Lung (tissue), 12 donors: ENCODE measurements around the gene MLN. TPM values are rescaled to one million over a fixed set of nuclear protein-coding genes. Genes with fewer than 3 reads are reported as not detected.
A peak's percentile ranks its signal among the peaks of the same experiment; 100 is the strongest.

Experiments
- ATAC-seq: fragments of 200-7000 bp; cut with Tn5 transposase; one replicate; pipeline ENCODE4 v1.9.1; 2020; ENCODE audit warnings: moderate number of reproducible peaks; ENCODE audit not compliant: insufficient read depth, low FRiP score
- DNase-seq, 3 donors: peaks; one replicate each; pipeline ENCODE4 v3.0.0-alpha.2; 2013 to 2017
- H3K27ac ChIP-seq, 2 donors: one replicate each; pipeline ENCODE4 v1.5.1; 2013; ENCODE audit warnings: mild to moderate bottlenecking in 2 of 2, moderate library complexity in 2 of 2, control low read depth in 1 of 2, inconsistent platforms in 1 of 2, low read depth in 1 of 2, low read length in 1 of 2
- H3K27me3 ChIP-seq, 3 donors: one replicate each; pipeline ENCODE4 v1.5.1; 2013; ENCODE audit warnings: low read length in 2 of 3; ENCODE audit not compliant: control insufficient read depth in 3 of 3, insufficient read depth in 3 of 3
- H3K36me3 ChIP-seq, 4 donors: one replicate each; pipeline ENCODE4 v1.5.1; 2013; ENCODE audit warnings: low read length in 4 of 4, mild to moderate bottlenecking in 1 of 4, moderate library complexity in 1 of 4; ENCODE audit not compliant: control insufficient read depth in 4 of 4, insufficient read depth in 4 of 4
- H3K4me1 ChIP-seq, 5 donors: one replicate each; pipeline ENCODE4 v1.5.1; 2013; ENCODE audit warnings: low read length in 5 of 5, mild to moderate bottlenecking in 2 of 5, moderate library complexity in 1 of 5; ENCODE audit not compliant: control insufficient read depth in 5 of 5, insufficient read depth in 5 of 5
- H3K4me3 ChIP-seq: one replicate; pipeline ENCODE4 v1.5.1; 2013; ENCODE audit warnings: mild to moderate bottlenecking, control low read depth, moderate library complexity
- H3K9ac ChIP-seq, 2 donors: one replicate each; pipeline ENCODE4 v1.5.1; 2013; ENCODE audit warnings: low read length in 2 of 2, control low read depth in 1 of 2; ENCODE audit not compliant: insufficient read depth in 1 of 2
- H3K9me3 ChIP-seq, 4 donors: one replicate each; pipeline ENCODE4 v1.5.1; 2013; ENCODE audit warnings: low read length in 3 of 4, mild to moderate bottlenecking in 1 of 4, moderate library complexity in 1 of 4; ENCODE audit not compliant: control insufficient read depth in 4 of 4, insufficient read depth in 3 of 4
- WGBS, 2 donors: extraction: QIAGEN DNeasy Blood & Tissue Kit; methylation state at CpG; one replicate each; pipeline ENCODE4 v1.1.7; 2013; 5-methylcytosine and 5-hydroxymethylcytosine counted together
- polyA plus RNA-seq, 2 donors: library from polyadenylated mRNA; stranded (reverse); fragments of 200-250 nt; gene quantifications; one replicate each; pipeline ENCODE4 v1.2.1, GENCODE V29; 2013
- total RNA-seq, 2 donors: library from RNA; depleted of rRNA in 1 of 2; stranded (reverse); fragments of >200 nt in 1 of 2; gene quantifications; one replicate each; pipeline ENCODE4 v1.2.1, GENCODE V29; 2014 to 2021
- TF ChIP-seq, protein P1 (sequence below): IDR thresholded peaks from 2 replicates; pipeline ENCODE4 v1.5.1; 2012; ENCODE audit warnings: mild to moderate bottlenecking; ENCODE audit errors: control extremely low read depth, extremely low read depth
- donor health status: control.
- donor health status: control.
- donor health status: Bipolar disorder and iron deficiency.
- donor health status: healthy.
- donor health status: DM: yes; HTN: yes; CAD: no.

Gene MLN
- total and polyA plus RNA-seq, 4 donors: not detected

DNA sequence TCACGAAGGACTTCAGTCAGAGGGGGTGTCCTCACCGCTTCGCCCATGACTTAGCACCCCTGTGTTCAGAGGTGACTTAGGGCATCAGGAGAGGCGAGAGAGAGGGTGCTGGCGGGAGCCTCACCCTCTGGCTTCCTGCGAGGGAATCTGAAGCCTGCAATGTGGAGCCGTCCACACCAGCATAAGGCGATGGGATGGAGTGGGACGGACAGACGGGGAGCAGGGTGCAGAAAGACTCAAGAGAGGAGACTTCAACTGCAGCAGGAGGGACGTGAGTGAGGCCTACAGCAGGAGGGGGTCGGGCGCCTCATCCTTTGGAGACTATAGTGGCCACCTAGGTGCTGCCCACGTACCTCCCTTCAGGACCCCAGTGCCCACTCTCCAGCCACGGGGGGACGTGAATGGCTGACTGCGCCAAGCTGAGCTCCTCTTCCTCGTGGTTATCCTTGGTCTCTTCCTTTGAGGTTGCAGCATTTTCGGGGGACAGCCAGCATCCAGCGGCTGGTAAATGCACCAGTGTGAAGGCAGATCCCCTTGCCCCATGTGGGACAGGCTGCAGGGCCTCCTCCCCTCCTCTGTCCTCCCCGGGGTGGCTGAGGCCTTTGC lies 26.9 kb upstream of the MLN start:
- no peak overlapping the region for H3K9ac ChIP-seq
- 77 to 88% methylated on average over 21 of the region's 21 CpGs for WGBS, 2 donors
- no peaks in the 10 kb centered on the region for H3K36me3 ChIP-seq
- no peaks in the 10 kb centered on the region for H3K9me3 ChIP-seq
- ATAC-seq (no peak), DNase-seq (no peak)
- TF ChIP-seq, protein P1, sequence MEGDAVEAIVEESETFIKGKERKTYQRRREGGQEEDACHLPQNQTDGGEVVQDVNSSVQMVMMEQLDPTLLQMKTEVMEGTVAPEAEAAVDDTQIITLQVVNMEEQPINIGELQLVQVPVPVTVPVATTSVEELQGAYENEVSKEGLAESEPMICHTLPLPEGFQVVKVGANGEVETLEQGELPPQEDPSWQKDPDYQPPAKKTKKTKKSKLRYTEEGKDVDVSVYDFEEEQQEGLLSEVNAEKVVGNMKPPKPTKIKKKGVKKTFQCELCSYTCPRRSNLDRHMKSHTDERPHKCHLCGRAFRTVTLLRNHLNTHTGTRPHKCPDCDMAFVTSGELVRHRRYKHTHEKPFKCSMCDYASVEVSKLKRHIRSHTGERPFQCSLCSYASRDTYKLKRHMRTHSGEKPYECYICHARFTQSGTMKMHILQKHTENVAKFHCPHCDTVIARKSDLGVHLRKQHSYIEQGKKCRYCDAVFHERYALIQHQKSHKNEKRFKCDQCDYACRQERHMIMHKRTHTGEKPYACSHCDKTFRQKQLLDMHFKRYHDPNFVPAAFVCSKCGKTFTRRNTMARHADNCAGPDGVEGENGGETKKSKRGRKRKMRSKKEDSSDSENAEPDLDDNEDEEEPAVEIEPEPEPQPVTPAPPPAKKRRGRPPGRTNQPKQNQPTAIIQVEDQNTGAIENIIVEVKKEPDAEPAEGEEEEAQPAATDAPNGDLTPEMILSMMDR: no peak
- H3K4me3 ChIP-seq: no peak overlapping the region
- no peaks in the 10 kb centered on the region for H3K4me1 ChIP-seq
- no peaks in the 10 kb centered on the region for H3K27me3 ChIP-seq
- no peak overlapping the region for H3K27ac ChIP-seq

DNA sequence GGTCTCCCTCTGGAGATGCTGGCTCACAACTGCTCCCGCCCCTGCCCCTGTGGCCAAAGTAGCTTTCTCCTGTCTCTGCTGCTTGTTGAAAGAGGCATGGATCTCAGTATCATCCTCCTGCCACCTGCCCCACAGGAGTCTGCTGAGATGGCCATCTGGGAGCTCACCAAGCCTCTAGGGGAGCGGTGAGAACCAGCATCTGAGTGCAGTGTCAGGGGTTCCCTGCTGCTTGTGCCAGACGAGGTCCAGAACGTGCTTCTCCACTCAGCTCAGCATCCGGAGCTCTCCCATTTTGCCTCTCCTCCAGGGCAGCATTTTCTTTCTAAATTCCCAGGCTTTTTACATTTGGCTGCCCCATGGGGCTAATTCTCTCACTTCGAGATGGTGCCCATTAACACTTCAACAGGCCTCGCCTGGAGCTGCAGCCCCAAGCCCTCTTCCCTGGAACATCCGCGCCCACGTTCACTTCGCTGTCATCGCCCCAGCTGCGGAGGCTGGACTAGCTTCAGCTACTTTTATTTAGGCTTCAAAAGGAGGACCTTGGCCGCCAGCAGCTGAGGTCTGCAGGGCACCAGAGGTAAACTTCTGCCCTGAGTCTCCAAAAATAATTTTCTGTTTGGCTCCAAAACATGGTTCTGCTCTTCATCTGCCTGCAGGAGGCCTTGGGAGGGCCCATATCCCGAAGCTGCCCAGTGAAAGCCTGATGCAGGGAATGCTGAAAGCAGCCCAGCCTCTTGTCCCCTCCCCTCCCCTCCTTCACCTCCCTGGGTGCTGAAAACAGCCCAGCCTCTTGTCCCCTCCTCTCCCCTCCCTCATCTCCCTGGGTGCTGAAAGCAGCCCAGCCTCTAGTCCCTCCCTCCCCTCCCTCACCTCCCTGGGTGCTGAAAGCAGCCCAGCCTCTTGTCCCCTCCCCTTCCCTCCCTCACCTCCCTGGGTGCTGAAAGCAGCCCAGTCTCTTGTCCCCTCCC lies 25.2 kb upstream of the MLN start:
- Histone ChIP-seq H3K27me3 (no peaks in the 10 kb centered on the region), H3K36me3 (no peaks in the 10 kb centered on the region), H3K4me1 (peaks cover 0 to 10% (median 3%) of the 10 kb centered on the region in 5 donors), H3K27ac (no peak overlapping the region), H3K9me3 (no peaks in the 10 kb centered on the region), H3K9ac (no peak overlapping the region), H3K4me3 (no peak overlapping the region)
- ATAC-seq (no peak), DNase-seq (peak in 1 of 3 donors; percentile 34)
- TF ChIP-seq, protein P1: no peak
- 64 to 70% methylated on average over 15 of the region's 15 CpGs for WGBS, 2 donors

DNA sequence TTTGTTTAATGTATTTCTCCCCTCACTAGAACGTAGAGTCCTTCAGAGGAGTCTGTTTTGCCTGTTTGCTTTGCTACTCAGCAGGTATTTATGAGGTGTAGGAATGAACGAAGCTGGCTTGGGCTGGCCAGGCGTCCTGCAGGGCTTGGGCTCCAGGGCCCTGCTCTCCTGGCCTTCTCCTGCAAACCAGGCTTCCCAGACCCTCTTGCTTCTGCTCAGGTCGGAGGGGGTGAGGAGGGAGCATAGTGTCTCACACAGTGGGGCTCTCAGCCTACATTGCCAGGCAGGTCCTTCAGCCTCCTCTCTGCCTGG lies 24.6 kb upstream of the MLN start:
- Histone ChIP-seq H3K36me3 (no peaks in the 10 kb centered on the region), H3K4me1 (peaks cover 0 to 12% (median 3%) of the 10 kb centered on the region in 5 donors), H3K4me3 (no peak overlapping the region), H3K27ac (no peak overlapping the region), H3K9ac (no peak overlapping the region), H3K27me3 (no peaks in the 10 kb centered on the region), H3K9me3 (no peaks in the 10 kb centered on the region)
- no peak for ATAC-seq
- 55 to 75% methylated on average over 4 of the region's 4 CpGs for WGBS, 2 donors
- no peak for DNase-seq
- TF ChIP-seq, protein P1: no peak
